ENCODE measurements around the gene ZEB2. TPM values are rescaled to one million over a fixed set of nuclear protein-coding genes. Genes with fewer than 3 reads are reported as not detected.

Gene ZEB2
- total RNA-seq, 1 donor = 104 TPM

GRCh38 chr2:144493027-144493809, 26.7 kb downstream of the ZEB2 start:
- DNase-seq (ENCODE audit: low read depth) = no peak
- TF ChIP-seq CTCF (IDR thresholded peaks at IDR 0.05; ENCODE audit: insufficient read depth, low read length) = no peak
- H3K4me3 ChIP-seq (ENCODE audit: low read depth, low read length) = no peak overlapping the region

- TF ChIP-seq CTCF (IDR thresholded peaks at IDR 0.05; ENCODE audit: insufficient read depth, low read length) = no peak
- no peak overlapping the region for H3K4me3 ChIP-seq (ENCODE audit: low read depth, low read length)
- DNase-seq (ENCODE audit: low read depth) = no peak
Measured at GRCh38 chr2:144490857-144491256, 29.1 kb downstream of the ZEB2 start.

- DNase-seq (ENCODE audit: low read depth) = no peak
- H3K4me3 ChIP-seq (ENCODE audit: low read depth, low read length) = no peak overlapping the region
- no peak for TF ChIP-seq CTCF (IDR thresholded peaks at IDR 0.05; ENCODE audit: insufficient read depth, low read length)
Measured at GRCh38 chr2:144490017-144490416, 29.9 kb downstream of the ZEB2 start.

- no peak for DNase-seq (ENCODE audit: low read depth)
- no peak overlapping the region for H3K4me3 ChIP-seq (ENCODE audit: low read depth, low read length)
- TF ChIP-seq CTCF (IDR thresholded peaks at IDR 0.05; ENCODE audit: insufficient read depth, low read length) = no peak
Measured at GRCh38 chr2:144489315-144489916, 30.5 kb downstream of the ZEB2 start.

GRCh38 chr2:144484201-144484948, 35.5 kb downstream of the ZEB2 start:
- no peak for DNase-seq (ENCODE audit: low read depth)
- no peak for TF ChIP-seq CTCF (IDR thresholded peaks at IDR 0.05; ENCODE audit: insufficient read depth, low read length)

GRCh38 chr2:144481666-144482065, 38.3 kb downstream of the ZEB2 start:
- DNase-seq (ENCODE audit: low read depth) = no peak
- TF ChIP-seq CTCF (IDR thresholded peaks at IDR 0.05; ENCODE audit: insufficient read depth, low read length) = no peak
- H3K4me3 ChIP-seq (ENCODE audit: low read depth, low read length) = no peak overlapping the region

More at GRCh38 chr2:144484201-144484948, 35.5 kb downstream of the ZEB2 start:
- no peak overlapping the region for H3K4me3 ChIP-seq (ENCODE audit: low read depth, low read length)

Data from fibroblast of the aortic adventitia (primary cell).